RPMI7951 (cell line): ENCODE results near the gene CNTN2. TPM values are rescaled to one million over a fixed set of nuclear protein-coding genes. Genes with fewer than 3 reads are reported as not detected.

Experiments used
- DNase-seq: peaks from one replicate; pipeline ENCODE4 v3.0.0-alpha.2; 2012; ENCODE audit warnings: low read depth
- total RNA-seq: library from RNA; depleted of rRNA; stranded (reverse); fragments of >200 nt; shearing (Covaris generic); gene quantifications from 2 replicates; pipeline ENCODE4 v1.2.3, GENCODE V29; 2014

The CNTN2 gene
- total RNA-seq, 1 experiment from 2014 or later = not detected

DNA sequence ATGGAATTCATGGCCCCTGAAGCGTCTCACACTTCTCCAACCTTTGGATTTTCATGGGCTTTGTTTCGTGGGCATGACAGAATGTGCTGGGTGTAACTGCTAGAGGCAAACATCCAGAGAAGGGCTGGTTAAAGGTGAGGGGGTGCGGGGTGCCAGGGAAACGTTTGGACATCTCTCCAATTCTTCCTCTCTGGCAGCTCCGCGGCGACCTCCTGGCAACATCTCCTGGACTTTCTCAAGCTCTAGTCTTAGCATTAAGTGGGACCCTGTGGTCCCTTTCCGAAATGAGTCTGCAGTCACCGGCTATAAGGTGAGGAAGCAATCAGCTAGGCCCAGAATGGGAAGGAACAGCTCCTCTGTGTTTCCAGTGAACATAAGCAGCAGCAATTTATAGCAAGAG is 29.3 kb downstream of the CNTN2 start:
- DNase-seq = no peak

DNA sequence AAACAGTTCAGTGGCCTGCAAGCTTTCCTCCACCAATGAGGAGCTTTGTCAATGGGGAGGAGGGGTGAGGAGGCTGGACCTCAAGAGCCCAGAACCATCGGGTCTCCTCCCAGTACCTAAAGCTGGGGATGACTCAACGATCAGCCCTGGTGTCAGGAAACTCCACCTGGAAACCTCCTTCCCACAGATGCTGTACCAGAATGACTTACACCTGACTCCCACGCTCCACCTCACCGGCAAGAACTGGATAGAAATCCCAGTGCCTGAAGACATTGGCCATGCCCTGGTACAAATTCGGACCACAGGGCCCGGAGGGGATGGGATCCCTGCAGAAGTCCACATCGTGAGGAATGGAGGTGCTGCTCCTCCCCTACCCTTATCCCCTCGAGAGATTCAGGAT is 29.9 kb downstream of the CNTN2 start:
- DNase-seq = no peak

DNA sequence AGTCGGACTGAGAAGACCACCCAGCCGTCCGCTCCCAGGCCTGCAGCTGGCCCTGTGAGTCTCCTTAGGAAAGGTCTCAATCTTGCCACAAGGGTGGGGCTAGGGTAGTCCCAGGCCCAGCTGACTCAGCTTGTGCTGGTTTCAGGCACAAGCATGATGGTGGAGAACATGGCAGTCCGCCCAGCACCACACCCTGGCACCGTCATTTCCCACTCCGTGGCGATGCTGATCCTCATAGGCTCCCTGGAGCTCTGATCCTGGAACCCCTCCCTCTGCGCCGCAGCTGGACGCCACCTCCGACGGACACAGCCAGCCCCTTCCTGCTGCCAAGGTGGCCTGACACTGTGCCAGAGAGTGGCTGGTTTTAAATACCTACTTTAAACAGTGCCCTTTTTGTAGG is 30.5 kb downstream of the CNTN2 start:
- peak; percentile 7 for DNase-seq

DNA sequence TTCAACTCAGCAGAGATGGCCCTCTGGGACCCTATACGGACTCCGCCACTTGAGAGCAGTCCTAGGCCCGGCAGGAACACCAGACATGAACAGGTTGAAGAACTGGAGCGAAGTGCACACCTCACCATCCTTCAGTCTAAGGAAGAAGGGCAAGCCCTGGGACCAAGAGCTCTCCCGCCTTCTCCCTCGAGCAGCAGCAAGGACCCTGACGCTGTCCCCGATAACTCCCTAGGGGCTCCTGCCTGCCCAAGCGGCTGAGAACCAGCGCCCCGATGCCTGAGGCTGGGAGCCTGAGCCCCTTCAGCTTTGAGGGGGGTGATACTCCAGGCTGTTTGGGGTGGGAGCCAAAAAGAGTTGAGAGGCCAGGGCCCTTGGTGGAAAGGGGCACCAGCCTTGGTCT is 31.1 kb downstream of the CNTN2 start:
- no peak for DNase-seq

DNA sequence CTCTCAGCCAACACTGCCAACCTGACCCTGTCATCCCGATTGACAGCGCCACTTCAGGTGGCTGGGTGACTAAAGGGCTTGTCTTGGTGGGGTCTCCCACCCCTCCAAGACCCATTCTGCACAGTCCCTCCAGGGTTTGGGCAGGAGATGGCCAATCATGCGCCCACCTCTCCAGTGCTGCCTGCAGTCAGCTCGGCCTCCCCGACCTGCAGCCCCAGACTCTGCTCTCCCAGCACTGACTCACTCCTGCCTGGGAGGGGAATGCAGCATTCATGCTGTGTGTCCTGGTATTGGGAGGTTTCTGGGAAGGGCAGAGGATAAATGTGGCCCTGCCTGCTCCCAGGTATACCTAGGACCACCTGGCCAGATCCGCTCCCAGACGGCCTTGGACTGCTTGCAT is 31.5 kb downstream of the CNTN2 start:
- no peak for DNase-seq

DNA sequence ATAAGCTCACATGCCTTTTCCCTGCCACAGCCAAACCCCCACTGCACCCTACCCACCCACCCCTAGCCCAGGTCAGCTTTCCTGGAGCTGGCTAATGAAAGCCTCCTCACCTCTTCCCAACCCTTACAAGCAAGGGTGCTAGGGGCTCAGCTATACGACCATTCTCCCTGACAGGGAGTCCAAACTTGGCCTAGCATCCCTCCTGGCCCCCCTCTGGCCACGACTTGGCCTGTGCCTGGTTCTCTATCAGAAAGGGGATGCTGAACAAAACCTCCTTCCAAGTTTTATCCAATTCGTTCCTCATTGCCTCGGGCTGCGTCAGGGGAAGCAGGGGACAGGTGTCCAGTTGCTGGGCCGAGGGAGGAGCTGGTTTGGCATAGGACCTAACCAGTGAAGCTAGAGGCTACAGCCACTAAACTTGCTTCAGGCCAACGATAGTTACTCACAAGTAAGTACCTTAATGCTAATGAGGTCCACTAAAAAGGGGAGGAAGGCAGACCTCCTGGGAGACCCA is 32.7 kb downstream of the CNTN2 start:
- DNase-seq = no peak

DNA sequence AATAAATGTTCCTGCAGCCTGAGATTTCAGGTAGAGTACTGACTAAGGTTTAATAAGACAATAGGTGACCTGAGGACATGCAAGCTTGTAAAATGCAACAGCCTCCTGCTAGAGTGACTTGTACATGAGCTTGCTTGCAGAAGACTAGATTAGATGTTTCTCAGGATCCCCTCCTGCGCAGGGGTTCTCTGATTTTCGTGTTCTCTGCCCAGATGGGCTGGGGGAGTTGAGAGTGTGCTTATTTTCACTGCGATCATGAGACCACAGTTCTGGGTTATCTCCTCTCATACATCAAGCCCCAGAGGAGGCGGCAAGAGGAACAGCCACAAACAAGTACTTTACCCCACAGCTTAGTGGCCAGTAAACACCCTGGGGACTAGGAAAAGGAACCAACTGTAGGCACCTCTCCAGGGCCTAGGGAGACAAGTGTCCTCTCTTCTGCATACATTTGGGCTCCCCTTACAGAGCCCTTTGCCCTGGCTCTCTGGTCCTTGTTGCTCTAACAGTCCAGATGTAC is 33.3 kb downstream of the CNTN2 start:
- DNase-seq = no peak

DNA sequence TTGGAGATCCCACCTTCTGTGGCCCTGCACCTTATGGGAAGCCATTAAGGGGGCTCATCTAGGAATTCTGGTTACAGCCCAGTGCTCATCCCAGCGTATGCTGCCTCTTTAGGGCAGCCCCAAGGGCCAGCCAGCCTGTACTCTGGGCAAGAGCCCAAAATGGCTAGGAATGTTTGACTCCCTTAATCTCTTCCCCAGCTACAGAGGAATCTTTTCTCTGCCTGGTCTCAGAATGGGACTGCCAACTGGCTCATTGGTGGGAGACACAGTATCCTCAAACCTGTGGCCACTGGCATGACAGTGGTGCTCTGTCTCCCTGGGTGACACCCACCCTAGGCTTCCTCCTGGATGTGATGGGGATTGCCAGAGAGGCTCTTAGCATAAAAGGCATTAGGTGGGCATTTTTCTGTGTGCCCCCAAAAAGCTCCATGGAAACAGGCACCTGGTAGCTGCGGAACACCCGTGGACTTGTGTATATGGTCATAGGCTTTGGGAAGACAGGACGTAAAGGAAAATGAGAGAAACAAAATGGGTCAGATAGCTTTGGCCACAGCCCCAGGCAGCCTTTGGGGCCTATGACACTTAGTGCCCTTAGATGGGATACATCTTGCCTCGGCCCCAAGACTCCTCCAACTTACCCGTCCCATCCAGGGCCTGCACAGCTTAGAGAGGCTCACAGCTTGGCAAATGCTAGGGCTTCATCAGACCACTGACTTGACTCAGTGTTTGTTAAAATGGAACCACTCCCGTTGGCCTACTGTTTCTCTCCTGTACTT is 34.3 kb downstream of the CNTN2 start:
- no peak for DNase-seq

DNA sequence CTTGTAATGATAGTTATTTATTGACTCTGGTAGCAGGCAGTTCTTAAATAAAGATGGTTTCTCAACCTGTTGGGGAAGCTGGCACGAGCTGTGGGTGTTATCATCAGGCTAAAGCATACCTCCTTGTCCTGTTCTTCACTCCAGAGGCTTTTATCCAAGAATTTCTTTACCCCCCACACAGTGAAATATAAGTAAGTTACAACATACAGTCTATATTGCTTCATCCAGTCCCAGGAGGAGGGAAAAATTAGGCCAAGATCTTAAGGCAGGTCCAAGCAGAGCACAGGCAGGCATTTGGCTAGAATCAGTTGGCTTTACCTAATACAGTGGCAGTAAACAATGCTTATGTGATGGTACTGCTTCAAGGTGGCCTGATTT is 34.9 kb downstream of the CNTN2 start:
- DNase-seq = no peak

DNA sequence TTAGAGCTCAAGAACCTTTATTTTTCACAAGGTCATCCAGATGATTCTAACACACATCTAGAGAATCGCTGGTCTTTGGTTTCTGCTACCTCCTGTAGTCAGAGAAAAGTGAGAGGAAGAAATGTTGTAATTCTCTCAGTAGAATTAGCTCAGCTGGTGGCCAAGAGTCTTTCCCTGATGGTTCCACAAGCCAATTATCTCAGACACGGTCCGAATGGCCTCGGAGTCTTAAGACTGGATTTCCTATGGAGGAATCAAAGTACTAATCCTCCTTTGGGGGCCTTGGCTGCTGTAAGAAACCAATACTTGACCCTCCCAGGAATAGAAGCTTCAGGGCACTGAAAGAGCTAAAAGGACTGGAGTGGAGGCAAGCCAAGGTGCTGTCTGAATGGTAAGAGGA is 39.4 kb downstream of the CNTN2 start:
- DNase-seq = no peak

DNA sequence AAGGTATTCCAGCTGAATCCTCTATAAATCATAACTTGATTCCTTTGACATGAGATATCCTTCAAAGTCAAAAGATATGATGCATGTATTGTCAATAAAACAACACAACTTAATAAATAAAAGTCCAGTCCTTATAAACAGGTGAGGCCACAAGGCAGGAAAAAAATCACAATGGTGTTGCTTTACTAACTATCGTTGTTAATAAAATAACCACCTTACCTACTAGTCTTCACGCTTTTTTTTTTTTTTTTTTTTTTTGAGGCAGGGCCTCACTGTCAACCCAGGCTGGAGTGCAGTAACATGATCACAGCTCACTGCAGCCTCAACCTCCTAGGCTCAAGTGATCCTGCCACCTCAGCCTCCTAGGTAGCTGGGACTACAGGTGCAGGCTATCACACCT is 41.3 kb downstream of the CNTN2 start, which contains the start of gene TMEM81:
Gene TMEM81 (minus strand): TSS at position 101 of the 400 bp plus-strand sequence. CDS start 140 bp downstream, outside the sequence.
- no peak for DNase-seq

DNA sequence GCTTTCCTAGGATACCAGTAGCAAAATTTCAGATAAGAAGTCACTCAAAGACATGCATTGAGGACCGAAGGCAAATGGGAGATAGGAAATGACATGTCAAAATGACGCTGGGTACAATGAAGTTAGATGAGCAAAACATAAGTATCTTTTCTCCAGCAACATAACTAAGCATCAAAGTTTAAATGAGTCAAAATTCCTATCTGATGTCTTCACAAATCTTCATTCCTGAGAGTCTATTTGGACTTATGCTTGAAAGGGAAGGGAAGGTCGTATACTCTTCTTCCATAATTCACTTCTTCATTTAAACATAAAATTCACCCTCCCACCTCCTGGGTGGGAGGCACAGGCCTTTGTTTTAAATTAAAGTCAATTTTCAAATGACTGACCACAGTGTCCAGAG is 45.3 kb downstream of the CNTN2 start:
- no peak for DNase-seq

DNA sequence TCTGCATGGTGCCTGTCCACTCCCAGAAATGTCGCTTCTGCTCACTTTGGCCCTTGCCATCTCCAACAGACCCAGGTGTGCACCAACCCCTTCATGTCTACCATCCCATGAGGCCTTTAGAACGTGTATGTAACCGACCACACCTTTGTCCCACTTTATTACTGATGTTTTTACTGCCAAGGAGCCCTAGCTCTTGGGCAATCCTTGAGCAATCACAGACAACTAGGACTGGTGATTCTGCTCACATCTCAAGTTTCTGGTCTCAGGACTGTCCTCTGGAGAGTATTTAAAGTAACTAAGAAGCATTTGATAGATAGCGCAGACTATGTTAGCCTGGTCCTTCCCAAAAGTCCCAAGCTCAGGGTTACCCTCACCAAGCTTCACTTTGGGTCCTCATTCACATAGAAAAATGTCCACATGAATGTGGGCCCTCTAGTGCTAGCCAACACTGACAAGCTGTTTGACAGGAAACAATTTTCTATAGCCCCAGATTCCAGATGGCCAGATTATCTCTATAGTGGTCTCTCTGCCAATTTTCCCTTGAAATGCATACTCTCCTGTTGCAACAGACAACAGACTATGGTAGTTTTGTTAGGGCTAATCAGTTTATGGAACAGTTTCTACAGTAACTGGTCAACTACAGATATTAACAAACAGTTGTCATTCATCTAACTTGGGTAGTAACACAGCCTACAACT is 48.2 kb downstream of the CNTN2 start:
- no peak for DNase-seq

DNA sequence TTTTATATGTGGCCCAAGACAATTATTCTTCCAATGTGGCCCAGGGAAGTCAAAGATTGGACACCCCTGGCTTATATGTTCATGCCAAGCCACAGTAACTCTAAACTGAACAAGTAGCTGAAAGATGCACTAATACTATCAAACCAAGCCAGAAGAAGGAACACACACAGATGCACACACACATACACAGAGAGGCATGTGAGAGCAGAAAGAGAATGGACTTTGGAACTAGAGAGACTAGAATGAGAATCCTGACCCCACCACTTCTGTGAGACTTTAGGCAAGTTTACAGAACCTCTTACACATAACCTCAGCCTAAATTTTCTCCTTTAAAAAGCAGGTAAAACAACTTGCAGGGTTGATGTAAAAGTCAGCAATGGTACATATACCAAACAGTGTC is 52.4 kb downstream of the CNTN2 start:
- DNase-seq = no peak

DNA sequence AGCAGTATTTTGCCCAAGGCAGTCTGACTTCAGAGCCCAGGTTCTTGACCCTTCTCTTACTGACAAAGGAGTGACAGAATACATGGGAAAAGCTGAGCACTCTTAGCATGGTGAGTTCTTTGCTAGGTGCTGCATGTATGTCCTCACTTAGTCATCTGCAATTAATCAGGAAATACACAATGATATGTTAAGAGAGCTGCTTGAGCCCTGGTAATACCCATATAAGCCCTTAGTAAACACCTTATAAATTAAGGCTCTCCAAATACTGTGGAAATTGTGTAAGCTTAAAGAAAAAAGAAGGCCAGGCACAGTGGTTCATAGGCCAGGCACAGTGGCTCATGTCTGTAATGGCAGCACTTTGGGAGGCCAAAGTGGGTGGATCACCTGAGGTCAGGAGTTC is 55.2 kb downstream of the CNTN2 start:
- no peak for DNase-seq

DNA sequence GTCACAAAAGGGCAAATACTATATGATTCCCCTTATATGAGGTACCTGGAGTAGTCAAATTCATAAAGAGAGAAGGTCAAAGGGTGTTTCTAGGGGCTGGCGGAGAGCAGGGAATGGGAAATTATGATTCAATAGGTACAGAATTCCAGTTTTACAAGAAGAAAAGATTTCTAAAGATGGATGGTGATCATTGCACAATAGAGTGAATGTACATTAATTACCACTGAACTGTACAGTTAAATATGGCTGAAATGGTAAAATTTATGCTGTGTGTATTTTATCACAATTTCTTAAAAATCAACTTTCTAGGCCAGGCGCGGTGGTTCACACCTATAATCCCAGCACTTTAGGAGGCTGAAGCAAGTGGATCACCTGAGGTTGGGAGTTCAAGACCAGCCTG is 59.4 kb downstream of the CNTN2 start:
- no peak for DNase-seq

DNA sequence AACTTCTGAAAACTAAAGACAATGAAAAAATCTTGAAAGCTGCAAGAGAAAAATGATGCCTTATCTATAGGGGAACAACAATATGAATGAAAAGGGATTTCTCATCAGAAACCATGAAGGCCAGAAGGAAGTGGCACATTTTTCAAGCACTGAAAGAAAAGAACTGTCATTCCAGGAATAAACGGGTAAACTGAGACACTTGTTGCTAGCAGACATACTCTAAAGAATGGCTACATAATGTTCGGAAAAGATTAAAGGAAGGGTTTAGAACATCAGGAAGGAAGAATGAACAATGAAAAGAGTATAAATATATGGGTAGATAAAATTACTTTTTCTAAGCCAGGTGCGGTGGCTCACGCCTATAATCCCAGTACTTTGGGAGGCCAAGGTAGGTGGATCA is 64.3 kb downstream of the CNTN2 start:
- DNase-seq = no peak

DNA sequence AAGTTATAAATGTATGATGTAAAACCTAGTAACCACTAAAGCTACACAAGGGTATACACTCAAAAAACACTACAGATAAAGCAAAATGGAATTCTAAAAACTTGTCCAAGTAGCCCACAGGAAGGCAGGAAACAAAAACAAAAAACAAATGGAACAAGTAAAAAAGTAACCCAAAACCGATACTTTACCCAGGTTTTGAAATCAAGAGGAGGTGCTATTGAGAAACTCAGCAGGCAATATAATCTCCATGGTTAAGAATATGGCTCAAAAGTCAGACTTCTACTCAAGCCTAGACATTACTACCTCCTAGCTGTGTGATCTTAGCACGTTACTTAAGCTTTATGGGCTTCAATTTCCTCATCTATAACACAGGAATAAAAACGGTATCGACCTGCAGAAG is 65.5 kb downstream of the CNTN2 start:
- no peak for DNase-seq

DNA sequence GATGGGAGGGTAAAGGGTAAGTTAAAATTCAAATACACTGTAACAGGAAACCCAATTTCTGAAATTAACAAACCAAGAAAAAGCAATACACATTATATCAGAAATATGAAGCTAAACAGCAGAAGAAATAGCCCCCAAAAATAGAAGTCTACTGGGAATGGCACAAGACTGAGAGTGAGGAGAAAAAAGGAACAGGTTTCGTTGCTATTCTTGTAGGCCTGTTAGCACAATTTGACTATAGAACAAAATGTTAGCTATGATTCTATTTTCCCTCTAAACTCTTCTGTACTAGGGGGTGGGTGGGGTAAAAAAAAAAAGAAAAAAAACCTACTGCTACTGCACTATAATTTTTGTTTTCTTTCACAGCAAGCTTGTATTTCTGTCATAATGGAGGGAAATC is 66.3 kb downstream of the CNTN2 start:
- no peak for DNase-seq

DNA sequence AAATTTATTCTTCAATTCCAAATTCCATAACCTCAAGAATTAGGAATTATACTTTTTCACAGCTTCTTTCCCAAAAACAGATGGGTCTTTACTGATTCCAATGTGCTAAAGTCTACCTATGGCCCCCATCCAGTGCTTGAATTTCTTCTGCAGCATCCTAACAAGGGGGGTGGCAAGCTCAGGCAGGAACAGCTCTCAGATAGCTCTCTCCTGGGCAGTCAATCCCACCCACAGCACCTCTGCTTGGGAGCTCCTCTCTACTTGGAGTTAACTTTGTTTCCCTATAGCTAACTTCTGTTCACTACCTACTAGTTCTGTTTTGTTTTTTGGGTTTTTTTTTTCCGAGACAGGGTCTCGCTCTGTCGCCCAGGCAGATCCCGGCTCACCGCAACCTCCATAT is 66.7 kb downstream of the CNTN2 start:
- DNase-seq = no peak

DNA sequence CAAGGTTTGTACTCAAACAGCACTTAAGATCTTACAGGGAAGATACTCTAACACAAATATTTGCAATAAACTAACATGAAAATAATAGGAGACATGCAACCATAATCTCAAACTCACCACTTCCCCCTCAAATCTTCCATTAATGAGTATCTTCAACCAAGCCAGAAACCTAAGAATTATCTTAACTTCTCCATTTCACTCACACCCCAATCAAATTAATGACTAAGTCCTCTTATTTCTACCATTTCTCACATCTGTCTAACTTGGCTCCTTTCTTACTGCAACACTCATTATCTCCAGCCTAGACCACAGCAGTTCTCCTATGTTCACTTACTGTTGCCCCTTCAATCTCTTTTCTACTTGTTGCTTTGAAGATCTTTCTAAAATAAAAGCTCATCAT is 68.3 kb downstream of the CNTN2 start:
- no peak for DNase-seq

DNA sequence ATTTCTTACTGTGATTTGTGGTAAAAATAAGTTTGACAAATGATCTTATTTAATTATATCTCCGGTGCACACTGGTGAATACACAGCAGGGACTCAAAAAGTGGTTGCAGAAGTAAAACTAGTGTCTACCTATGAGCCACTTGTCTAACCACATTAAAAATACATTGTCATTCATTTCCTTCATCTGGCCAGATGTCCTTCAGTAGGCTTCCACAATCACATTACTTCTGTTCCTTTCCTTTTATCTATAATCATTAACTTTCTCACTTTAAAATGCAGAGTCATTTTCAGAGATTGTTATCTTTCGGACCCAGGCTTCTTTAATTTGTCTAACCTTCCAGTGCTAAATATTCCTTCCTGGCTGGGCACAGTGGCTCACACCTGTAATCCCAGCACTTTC is 75.7 kb downstream of the CNTN2 start:
- no peak for DNase-seq
